HUES64 (cell line): ENCODE data around the gene USP3.
"Not testable (repeated sequence)": the region's sequence is repeated elsewhere in the genome, so short reads cannot be mapped to it uniquely, and the experiment has no call there.

ENCODE experiments used
- H3K27ac ChIP-seq: 2 replicates; pipeline ENCODE4 v1.7.0; 2013; ENCODE audit warnings: low read depth, low read length, inconsistent platforms
- H3K27me3 ChIP-seq: 2 replicates; pipeline ENCODE4 v1.6.1; 2013; ENCODE audit warnings: mild to moderate bottlenecking, low read length; ENCODE audit not compliant: insufficient read depth
- H3K36me3 ChIP-seq: 2 replicates; pipeline ENCODE4 v1.6.1; 2013; ENCODE audit warnings: mild to moderate bottlenecking, low read length; ENCODE audit not compliant: insufficient read depth
- H3K4me1 ChIP-seq: 2 replicates; pipeline ENCODE4 v1.6.1; 2013; ENCODE audit warnings: mild to moderate bottlenecking, low read length, moderate library complexity; ENCODE audit not compliant: insufficient read depth
- H3K4me3 ChIP-seq: 2 replicates; pipeline ENCODE4 v1.5.1; 2013; ENCODE audit warnings: mild to moderate bottlenecking, low read length, moderate library complexity
- H3K9ac ChIP-seq: 2 replicates; pipeline ENCODE4 v1.6.1; 2013; ENCODE audit warnings: mild to moderate bottlenecking, low read depth, low read length
- H3K9me3 ChIP-seq: 2 replicates; pipeline ENCODE4 v1.6.1; 2013; ENCODE audit warnings: low read depth, low read length; ENCODE audit not compliant: insufficient read depth
- WGBS: fragments of 150-250, 120-280 bp; methylation state at CpG from one replicate; pipeline ENCODE4 v1.1.7; 2013; ENCODE audit warnings: missing lambda C conversion rate; 5-methylcytosine and 5-hydroxymethylcytosine counted together

The USP3 gene

DNA sequence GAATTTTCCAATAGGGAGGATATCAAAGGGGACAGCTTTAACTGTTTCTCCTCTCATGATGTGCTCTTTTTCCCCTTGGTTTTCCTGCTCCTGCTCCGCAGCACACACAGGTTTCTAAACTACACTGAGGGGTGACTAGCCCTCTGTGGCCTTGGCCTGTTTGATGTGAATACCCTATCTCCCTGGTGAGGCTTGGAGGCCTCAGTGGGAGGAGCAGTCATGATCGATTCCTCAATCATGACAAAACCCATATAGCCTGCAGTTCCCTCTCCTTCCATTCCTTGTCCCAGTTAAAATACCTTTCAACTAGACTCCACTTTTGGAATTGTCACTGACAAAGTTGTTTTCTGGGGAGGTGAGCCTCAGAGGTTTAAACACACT lies 24.0 kb upstream of the USP3 start:
- Histone ChIP-seq H3K27me3 (no peaks in the 10 kb centered on the region), H3K9ac (no peak overlapping the region), H3K36me3 (no peaks in the 10 kb centered on the region), H3K4me1 (peaks cover 27% of the 10 kb centered on the region), H3K4me3 (no peak overlapping the region), H3K27ac (no peak overlapping the region), H3K9me3 (no peaks in the 10 kb centered on the region)
- 75% methylated on average over 2 of the region's 2 CpGs for WGBS

DNA sequence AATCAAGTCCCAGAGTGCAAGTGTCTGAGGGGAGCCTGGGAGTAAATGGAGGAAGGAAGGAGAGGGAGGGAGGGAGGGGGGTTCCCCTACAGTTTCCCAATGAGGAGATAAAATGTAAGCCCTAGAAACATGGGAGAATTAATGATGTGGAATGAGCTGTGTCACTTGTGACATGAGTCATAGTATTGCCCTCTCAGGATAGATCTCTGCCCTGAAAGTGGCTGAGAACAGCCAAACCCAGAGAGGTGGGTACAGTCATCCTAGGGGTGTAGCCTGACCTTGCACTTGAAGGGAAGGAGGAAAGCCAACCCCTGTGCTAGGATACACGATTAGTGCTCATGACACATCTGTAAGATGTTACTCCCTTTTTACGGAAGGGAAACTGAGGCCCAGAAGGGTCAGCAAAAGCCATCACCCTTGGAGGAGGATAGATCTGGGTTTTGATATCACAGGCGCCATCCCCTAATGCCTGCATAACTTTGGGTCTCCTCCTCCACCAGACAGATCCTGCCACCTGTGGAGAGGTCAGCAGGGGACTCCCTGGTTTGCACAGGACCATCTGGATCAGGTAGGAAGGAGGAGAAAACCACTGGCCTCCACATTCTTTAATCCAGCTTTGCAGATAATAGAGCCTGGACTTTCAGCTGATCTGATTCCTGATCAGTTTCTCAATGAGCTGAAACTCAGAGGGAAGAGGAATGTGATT lies 23.1 kb upstream of the USP3 start:
- Histone ChIP-seq H3K4me3 (no peak overlapping the region), H3K36me3 (no peaks in the 10 kb centered on the region), H3K4me1 (peaks cover 22% of the 10 kb centered on the region), H3K27ac (no peak overlapping the region), H3K9ac (no peak overlapping the region), H3K9me3 (no peaks in the 10 kb centered on the region), H3K27me3 (no peaks in the 10 kb centered on the region)
- WGBS, result 89% methylated on average over 3 of the region's 3 CpGs

DNA sequence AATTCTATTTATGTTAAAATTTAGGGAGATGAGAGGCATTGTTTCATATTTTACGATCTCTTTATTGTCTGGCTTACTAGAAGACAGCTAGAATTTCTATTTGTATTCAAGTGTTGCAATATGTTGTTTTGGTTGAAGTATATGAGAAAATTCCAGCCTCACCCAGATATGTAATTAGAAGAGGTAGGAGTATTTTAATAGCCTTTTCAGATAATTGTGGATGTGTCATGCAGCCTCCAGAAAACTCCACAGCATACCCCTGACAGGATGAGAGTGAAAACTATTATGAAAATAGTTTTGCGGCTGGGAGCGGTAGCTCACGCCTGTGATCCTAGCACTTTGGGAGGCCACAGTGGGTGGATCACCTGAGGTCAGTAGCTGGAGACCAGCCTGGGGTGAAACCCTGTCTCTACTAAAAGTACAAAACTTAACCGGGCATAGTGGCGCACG lies 21.5 kb upstream of the USP3 start:
- Histone ChIP-seq H3K36me3 (no peaks in the 10 kb centered on the region), H3K9me3 (no peaks in the 10 kb centered on the region), H3K27me3 (peaks cover 2% of the 10 kb centered on the region; the same call in 1 of the 2 replicates), H3K4me3 (no peak overlapping the region), H3K27ac (no peak overlapping the region), H3K9ac (no peak overlapping the region), H3K4me1 (peaks cover 22% of the 10 kb centered on the region)
- WGBS, result 88% methylated on average over 7 of the region's 7 CpGs

DNA sequence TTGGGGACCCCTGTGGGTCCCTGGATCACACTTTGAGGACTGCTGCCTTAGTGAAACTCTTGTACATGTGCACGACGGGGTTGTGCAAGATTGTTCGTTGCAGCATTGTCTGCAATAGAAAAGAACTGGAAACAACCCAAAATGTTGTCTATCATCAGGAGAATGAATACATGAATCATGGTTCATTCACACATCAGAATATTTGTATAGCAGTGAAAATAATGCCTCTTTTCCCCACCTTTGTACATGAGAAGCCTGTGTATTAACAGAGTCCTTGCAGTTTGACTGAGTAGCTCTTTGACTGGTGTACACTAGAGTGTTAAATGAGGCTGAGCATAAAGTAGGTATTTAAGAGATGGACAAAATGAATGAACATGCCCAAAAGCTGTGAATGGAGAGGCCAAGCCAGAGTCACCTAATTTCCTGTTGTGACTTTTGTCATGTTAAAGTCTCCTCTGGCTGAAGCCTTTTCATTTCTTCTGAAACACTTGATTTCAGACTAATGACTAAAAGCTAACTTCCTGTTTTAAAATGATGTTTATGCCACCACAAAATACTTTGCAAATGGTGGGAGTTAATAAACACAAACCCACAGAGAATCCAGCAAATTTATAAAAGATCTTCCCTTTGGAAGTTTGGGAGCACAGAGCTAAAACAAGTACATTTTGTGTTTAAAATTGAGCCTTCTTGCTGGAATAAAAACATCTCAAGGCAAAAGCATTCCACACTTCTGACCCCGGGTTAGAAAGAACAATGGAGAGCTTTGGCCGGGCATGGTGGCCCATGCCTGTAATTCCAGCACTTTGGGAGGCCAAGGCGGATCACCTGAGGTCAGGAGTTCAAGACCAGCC lies 20.6 kb upstream of the USP3 start:
- H3K9ac ChIP-seq, result no peak overlapping the region
- H3K36me3 ChIP-seq, result no peaks in the 10 kb centered on the region
- peaks cover 22% of the 10 kb centered on the region for H3K4me1 ChIP-seq
- no peaks in the 10 kb centered on the region for H3K9me3 ChIP-seq
- H3K4me3 ChIP-seq, result no peak overlapping the region
- peaks cover 10% of the 10 kb centered on the region for H3K27me3 ChIP-seq
- peak overlapping the region; percentile 80; the same call in 1 of the 2 replicates for H3K27ac ChIP-seq
- WGBS, result 75% methylated on average over 6 of the region's 6 CpGs

DNA sequence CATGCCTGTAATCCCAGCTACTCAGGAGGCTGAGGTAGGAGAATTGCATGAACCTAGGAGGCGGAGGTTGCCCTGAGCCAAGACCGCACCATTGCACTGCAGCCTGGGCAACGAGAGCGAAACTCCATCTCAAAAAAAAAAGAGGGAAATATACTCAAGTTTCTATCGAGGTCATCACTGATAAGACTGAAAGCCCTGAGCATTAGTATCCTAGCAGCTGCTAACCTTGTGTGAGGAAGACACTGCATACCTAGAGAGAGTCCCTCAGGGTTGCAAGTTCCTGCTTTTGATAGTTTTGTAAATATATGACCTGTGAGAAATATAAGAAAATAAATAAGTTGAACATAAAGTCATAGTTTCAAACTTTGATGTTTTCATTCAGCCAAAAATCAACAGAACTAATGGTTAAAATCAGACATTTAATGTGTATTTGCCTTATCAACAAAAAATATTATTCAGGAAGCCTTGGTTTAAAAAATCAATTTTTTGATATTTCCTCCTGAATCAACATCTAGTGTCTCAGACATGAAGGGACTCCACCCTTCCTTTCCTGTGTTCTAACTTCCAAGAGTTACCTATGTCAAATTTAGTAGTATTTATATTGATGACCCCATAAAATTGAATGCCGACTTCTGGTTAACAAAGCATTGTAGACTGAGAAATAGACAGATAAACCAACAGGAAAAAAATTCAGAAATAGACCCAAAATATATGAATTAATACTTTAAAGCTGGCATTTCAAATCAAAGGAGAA lies 19.8 kb upstream of the USP3 start:
- Histone ChIP-seq H3K9ac (no peak overlapping the region), H3K9me3 (no peaks in the 10 kb centered on the region), H3K36me3 (no peaks in the 10 kb centered on the region), H3K27me3 (peaks cover 11% of the 10 kb centered on the region), H3K27ac (no peak overlapping the region), H3K4me3 (no peak overlapping the region), H3K4me1 (peaks cover 21% of the 10 kb centered on the region)
- WGBS, result 94% methylated on average over 5 of the region's 6 CpGs

DNA sequence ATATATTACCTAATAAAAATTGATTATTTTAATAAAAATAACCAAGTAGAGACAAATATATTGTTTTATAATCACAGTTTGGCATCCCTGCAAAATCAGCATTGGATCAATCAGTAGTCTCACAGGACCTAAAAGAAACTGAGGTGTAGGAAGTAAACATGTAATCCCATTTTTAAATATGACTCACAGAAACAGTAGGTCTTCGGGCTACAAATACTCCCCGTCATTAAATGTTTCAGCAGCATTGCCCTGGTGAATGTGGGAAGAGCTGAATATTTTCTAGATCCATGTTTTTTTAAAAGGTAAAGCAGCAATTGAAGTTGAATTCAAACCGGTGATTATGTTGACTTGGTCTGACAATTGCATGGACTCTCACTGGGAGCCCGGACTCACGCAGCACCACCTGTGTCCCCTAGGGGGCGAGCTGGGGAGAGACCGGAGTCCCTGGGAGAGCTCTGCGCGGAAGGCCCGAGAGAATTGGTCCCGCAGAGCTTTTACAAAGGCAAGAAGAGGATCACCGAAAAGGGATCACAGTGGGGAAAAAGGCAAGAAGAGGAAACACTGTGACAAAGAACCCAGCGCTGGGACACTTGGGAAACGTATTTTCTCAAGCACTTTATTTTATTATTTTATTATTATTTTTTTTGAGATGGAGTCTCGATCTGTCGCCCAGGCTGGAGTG lies 17.2 kb upstream of the USP3 start:
- 31% methylated on average over 15 of the region's 16 CpGs for WGBS
- Histone ChIP-seq H3K27me3 (peaks cover 21% of the 10 kb centered on the region), H3K9me3 (no peaks in the 10 kb centered on the region), H3K4me1 (peaks cover 15% of the 10 kb centered on the region), H3K27ac (no peak overlapping the region), H3K36me3 (no peaks in the 10 kb centered on the region), H3K9ac (no peak overlapping the region), H3K4me3 (no peak overlapping the region)

DNA sequence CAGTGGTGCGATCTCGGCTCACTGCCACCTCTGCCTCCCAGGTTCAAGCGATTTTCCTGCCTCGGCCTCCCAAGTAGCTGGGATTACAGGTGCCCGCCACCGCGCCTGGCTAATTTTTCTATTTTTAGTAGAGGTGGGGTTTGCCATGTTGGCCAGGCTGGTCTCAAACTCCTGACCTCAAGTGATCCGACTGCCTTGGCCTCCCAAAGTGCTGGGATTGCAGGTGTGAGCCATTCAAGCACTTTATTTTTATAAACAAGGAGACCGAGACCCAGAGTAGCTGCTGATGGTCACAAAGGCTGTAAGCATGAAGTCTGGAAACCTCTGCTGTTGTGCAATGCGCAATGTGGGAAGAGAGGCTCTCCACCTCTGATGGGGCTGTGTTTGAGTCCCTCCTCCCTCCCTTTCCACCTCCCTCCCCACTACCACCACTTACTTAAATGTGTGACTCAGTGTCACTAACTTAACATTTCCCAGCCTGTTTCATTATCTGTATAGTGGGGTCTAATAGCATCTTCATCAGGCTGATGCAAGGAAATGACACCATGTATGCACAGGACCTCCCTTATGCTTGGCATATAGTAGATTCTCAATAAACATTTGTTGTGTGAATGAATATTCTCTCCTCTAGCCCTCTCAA lies 16.5 kb upstream of the USP3 start:
- H3K9ac ChIP-seq, H3K9me3 ChIP-seq, H3K36me3 ChIP-seq, H3K4me3 ChIP-seq, H3K27ac ChIP-seq: not testable (repeated sequence)
- H3K27me3 ChIP-seq, result peaks cover 28% of the 10 kb centered on the region
- H3K4me1 ChIP-seq, result peaks cover 15% of the 10 kb centered on the region
- 91% methylated on average over 10 of the region's 10 CpGs for WGBS

DNA sequence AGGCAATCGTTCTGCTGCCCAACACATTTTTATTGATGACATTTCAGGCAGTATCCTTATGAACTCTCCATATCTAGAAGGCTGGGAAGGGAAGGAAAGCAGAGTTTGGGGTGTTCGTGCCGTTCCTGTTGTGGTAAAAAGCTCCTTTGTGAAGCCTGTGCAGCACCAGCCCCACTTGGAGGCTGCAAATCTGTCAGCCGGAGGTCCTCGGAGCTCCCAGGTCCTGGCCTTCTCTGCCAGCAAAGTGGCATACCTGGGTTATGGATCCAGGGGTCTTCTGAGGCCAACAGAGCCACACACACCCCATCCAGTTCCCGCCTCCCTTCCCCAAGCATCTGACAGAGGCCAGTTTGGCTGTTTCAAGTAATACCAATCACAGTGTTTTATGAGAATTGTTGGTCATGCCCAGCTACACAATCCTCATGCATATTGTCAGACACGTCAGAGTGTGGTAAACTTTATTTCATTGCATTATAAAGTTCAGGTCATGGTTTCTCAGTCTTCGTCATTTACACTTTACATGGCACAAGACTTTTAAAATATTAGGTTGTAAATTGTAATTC lies 15.9 kb upstream of the USP3 start:
- H3K27me3 ChIP-seq, result peaks cover 34% of the 10 kb centered on the region
- H3K9me3 ChIP-seq, result no peaks in the 10 kb centered on the region
- no peak overlapping the region for H3K4me3 ChIP-seq
- 86% methylated on average over 6 of the region's 8 CpGs for WGBS
- no peak overlapping the region for H3K9ac ChIP-seq
- H3K36me3 ChIP-seq, result no peaks in the 10 kb centered on the region
- H3K27ac ChIP-seq, result no peak overlapping the region
- peaks cover 14% of the 10 kb centered on the region for H3K4me1 ChIP-seq

DNA sequence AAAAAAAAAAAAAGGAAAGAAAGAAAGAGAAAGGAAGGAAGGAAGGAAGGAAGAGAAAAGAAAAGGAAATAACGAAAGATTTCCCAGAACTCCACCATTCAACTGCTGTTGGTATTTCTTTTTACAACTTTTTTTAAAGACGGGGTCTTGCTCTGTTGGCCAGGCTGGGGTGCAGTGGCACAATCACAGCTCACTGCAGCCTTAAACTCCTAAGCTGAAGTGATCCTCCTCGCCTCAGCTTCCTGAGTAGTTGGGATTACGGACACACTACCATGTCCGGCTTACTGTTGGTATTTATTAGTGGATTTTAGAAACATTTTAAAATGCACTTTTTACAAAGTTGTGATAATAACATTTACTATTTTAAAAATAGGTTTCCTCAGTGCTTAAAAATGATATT lies 15.0 kb upstream of the USP3 start:
- H3K4me1 ChIP-seq, result peaks cover 13% of the 10 kb centered on the region
- H3K36me3 ChIP-seq, result no peaks in the 10 kb centered on the region
- no peak overlapping the region for H3K27ac ChIP-seq
- no peaks in the 10 kb centered on the region for H3K9me3 ChIP-seq
- no peak overlapping the region for H3K9ac ChIP-seq
- 90% methylated on average over 3 of the region's 5 CpGs for WGBS
- peaks cover 40% of the 10 kb centered on the region for H3K27me3 ChIP-seq
- no peak overlapping the region for H3K4me3 ChIP-seq

DNA sequence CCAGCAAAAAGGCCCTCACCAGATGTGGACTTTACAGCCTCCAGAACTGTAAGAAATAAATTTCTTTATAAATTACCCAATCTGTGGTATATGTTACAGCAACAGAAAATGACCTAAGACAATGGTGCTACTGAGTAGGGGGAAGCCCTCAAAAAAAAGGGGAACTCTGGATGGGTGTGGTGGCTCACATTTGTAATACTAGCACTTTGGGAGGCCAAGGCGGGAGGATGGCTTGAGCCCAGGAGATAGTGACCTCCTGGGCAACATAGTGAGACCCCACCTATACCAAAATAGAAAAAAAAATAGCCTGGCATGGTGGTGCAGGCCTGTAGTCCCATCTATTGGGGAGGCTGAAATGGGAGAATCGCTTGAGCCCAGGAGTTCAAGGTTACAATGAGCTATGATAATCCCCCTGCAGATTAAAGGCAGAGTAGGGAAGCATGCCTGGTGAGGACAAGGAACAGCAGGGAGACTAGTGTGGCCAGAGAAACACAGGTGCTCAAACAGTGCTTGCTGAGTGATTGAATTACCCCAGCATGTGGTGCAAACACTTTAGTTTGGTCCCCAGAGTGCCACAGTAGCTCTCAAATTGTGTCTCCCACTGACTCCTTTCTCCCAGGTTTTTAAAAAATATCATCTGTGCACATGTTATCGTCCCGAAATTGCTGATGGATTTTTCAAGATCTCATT lies 13.9 kb upstream of the USP3 start:
- H3K4me1 ChIP-seq, result peaks cover 18% of the 10 kb centered on the region
- peaks cover 51% of the 10 kb centered on the region for H3K27me3 ChIP-seq
- no peak overlapping the region for H3K27ac ChIP-seq
- no peaks in the 10 kb centered on the region for H3K9me3 ChIP-seq
- H3K4me3 ChIP-seq, result no peak overlapping the region
- WGBS, result 65% methylated on average over 3 of the region's 4 CpGs
- no peaks in the 10 kb centered on the region for H3K36me3 ChIP-seq
- no peak overlapping the region for H3K9ac ChIP-seq
